ENCODE results near the gene TTC17.

Gene TTC17

GRCh38 chr11:43511959-43512358, 153.2 kb downstream of the TTC17 start:
- no peak for DNase-seq (ENCODE audit: low read depth)

GRCh38 chr11:43515090-43515489, 156.4 kb downstream of the TTC17 start:
- no peak for TF ChIP-seq POLR2A (IDR thresholded peaks at IDR 0.05; ENCODE audit: extremely low read depth, insufficient read length)
- 0 out of 2 replicates have a peak, but pooled peaks have one; percentile 6 for TF ChIP-seq MAX (IDR thresholded peaks at IDR 0.05; ENCODE audit: low read depth, low read length)
- DNase-seq (ENCODE audit: low read depth): peak; percentile 11
- H3K4me3 ChIP-seq (ENCODE audit: low read depth, low read length): no peak overlapping the region

More at GRCh38 chr11:43511959-43512358, 153.2 kb downstream of the TTC17 start:
- H3K4me3 ChIP-seq (ENCODE audit: low read depth, low read length): no peak overlapping the region
- TF ChIP-seq CTCF (IDR thresholded peaks at IDR 0.05; ENCODE audit: low read depth, low read length): no peak
- no peak for TF ChIP-seq MAX (IDR thresholded peaks at IDR 0.05; ENCODE audit: low read depth, low read length)
- no peak for TF ChIP-seq POLR2A (IDR thresholded peaks at IDR 0.05; ENCODE audit: extremely low read depth, insufficient read length)
- no peak for TF ChIP-seq MYC (IDR thresholded peaks at IDR 0.05; ENCODE audit: low read depth, low read length)

GRCh38 chr11:43516316-43516850, 157.7 kb downstream of the TTC17 start:
- no peak overlapping the region for H3K4me3 ChIP-seq (ENCODE audit: low read depth, low read length)
- TF ChIP-seq POLR2A (IDR thresholded peaks at IDR 0.05; ENCODE audit: extremely low read depth, insufficient read length) (no peak), CTCF (IDR thresholded peaks at IDR 0.05; ENCODE audit: low read depth, low read length) (no peak), MYC (IDR thresholded peaks at IDR 0.05; ENCODE audit: low read depth, low read length) (no peak), MAX (IDR thresholded peaks at IDR 0.05; ENCODE audit: low read depth, low read length) (no peak)
- no peak for DNase-seq (ENCODE audit: low read depth)

GRCh38 chr11:43517518-43517917, 158.8 kb downstream of the TTC17 start:
- no peak for DNase-seq (ENCODE audit: low read depth)
- TF ChIP-seq POLR2A (IDR thresholded peaks at IDR 0.05; ENCODE audit: extremely low read depth, insufficient read length) (no peak), MAX (IDR thresholded peaks at IDR 0.05; ENCODE audit: low read depth, low read length) (no peak), CTCF (IDR thresholded peaks at IDR 0.05; ENCODE audit: low read depth, low read length) (no peak), MYC (IDR thresholded peaks at IDR 0.05; ENCODE audit: low read depth, low read length) (no peak)
- H3K4me3 ChIP-seq (ENCODE audit: low read depth, low read length): no peak overlapping the region

GRCh38 chr11:43518408-43519160, 159.9 kb downstream of the TTC17 start:
- H3K4me3 ChIP-seq (ENCODE audit: low read depth, low read length): no peak overlapping the region
- DNase-seq (ENCODE audit: low read depth): no peak
- no peak for TF ChIP-seq MYC (IDR thresholded peaks at IDR 0.05; ENCODE audit: low read depth, low read length)

- H3K4me3 ChIP-seq (ENCODE audit: low read depth, low read length): no peak overlapping the region
- TF ChIP-seq MYC (IDR thresholded peaks at IDR 0.05; ENCODE audit: low read depth, low read length): no peak
- no peak for TF ChIP-seq MAX (IDR thresholded peaks at IDR 0.05; ENCODE audit: low read depth, low read length)
- TF ChIP-seq CTCF (IDR thresholded peaks at IDR 0.05; ENCODE audit: low read depth, low read length): no peak
- TF ChIP-seq POLR2A (IDR thresholded peaks at IDR 0.05; ENCODE audit: extremely low read depth, insufficient read length): no peak
- no peak for DNase-seq (ENCODE audit: low read depth)
These were observed 162.8 kb downstream of the TTC17 start for GRCh38 chr11:43521471-43521870.

All from NB4 (cell line).